Activated naive CD4-positive, alpha-beta T cell (primary cell): ENCODE results near the gene FAM118A.
"Not testable (repeated sequence)": the region's sequence is repeated elsewhere in the genome, so short reads cannot be mapped to it uniquely, and the experiment has no call there.

Experiments
- DNase-seq, 4 experiments: peaks; one replicate each; lab custom pipeline; 2025; lab: John Stamatoyannopoulos, UW

Gene FAM118A

GRCh38 chr22:45309422-45310227, at the start of gene FAM118A:
Gene FAM118A, plus strand, starts transcription at chr22:45309934. Its CDS starts 12,446 bp downstream, at chr22:45322380.
- DNase-seq: peak; percentile 97 to 99 (median 98)

- not testable (repeated sequence) for DNase-seq
These were observed 49.4 kb upstream of the FAM118A start for GRCh38 chr22:45260395-45260759.

DNA sequence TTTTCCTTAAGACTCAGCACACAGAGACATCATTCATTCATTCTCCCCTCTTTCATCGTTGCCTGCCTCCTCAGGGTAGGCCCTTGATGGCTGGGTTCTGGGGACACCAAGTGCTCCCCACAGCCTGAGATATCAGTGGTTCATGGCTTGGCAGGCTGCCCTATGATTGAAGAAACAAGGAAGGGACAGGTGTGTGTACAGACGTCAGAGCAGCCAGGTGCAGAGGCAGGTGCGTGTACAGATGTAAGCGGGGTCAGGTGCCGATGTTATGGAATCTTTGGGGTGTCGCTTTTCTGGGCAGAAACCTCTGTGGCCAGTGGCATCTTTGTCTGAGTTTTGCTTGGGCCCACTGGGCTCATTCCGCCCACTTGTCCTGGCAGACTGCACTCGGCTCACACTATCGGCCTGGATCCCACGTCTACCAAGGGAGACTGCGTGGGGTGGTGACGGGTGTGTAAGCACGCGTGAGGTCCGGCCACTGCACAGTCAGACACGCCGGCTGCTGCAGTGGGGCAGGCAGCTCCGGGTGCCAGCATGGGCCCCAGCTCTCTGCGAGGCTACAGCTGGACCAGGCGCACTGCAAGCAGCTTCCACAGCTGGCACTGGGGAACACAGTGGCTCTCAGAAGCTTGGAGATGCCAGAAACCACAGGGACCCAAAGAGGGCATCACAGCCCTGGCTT, 48.2 kb upstream of the FAM118A start:
- DNase-seq: no peak

DNA sequence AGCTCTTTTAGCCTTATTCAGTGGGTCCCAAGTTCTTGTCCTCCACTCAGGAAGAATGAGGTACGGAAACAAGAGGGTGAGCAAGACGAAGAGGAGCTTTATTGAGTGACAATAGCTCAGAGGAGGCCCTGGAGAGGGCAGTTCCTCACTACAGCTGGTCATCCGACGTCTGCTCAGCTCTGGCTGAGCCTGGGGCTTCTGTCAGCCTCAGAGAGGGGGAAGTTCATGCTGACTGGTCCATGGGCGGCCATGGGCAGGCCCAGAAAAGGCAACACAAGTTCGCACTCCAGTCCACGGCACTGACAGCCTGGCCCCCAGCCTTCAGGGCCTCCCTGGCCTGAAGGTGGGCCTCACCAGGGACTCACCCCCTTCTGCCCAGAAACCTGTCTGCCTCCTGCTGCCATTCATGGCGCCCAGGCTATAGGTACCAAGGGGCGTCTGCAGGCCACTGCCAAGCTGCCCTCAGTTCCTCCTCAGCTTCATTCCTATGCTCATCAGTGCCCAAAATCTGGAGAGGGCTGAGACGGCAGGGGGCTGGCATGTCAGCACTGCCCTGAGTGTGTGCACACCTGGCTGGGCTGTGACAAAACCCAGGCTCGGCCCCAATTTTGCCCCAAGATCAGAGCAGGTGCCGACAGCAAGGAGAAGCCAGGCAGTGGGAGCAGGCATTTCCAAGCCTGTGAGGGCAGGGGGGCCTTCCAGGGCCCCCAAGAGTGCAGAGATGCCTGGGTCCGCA, 47.4 kb upstream of the FAM118A start:
- DNase-seq: no peak

- no peak for DNase-seq
These were observed 46.7 kb upstream of the FAM118A start for GRCh38 chr22:45262931-45263462.

DNA sequence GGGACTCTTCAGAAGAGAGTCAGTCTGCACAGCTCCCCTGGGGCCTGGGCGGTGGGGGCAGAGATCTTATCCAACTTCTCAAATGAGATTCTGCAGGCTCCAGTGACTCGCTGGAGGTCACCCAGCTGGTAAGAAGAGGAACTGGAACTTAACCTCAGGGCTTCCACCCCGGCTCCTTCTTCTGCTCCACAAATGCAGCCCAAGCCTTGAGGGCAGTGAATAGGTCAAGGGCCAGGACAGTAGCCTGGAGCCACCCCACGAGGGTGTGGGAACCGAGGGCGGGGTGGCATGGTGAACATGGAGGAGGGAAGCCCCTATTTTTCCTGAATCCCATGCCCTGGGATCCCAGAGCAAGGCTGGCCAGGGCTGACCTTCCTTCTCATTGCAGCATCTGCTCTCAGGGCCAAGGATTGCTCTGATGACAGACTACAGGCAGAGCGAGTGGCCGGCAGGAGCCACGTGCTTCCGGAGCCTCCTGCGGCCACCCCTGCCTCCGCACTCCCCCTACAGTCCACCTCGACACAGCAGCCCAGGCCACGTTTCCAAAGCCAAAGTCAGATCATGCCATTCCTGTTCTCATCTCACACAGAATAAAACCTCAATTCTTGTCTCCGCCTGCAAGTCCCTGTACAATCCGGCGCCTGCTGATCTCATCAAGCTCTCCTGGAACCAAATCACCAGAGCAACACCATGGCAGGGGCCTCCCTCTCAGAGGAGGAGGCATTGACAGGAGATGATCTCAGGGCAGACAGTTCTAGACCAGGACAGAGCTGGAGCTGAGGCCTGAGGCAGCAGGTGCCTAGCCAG, 46.1 kb upstream of the FAM118A start:
- DNase-seq: no peak

DNA sequence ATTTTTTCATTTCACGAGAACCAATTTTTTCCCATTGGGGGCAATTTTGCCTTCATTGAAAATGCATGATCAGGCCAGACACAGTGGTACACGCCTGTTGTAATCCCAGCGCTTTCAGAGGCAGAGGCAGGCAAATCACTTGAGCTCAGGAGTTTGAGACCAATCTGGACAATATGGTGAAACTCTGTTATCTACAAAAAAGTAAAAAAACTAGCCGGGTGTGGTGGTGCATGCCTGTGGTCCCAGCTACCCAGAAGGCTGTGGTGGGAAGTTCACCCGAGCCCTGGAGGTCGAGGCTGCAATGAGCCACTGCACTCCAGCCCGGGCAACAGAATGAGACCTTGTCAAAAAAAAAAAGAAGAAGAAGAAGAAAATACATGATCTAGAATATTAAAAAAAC, 44.2 kb upstream of the FAM118A start:
- DNase-seq: no peak

DNA sequence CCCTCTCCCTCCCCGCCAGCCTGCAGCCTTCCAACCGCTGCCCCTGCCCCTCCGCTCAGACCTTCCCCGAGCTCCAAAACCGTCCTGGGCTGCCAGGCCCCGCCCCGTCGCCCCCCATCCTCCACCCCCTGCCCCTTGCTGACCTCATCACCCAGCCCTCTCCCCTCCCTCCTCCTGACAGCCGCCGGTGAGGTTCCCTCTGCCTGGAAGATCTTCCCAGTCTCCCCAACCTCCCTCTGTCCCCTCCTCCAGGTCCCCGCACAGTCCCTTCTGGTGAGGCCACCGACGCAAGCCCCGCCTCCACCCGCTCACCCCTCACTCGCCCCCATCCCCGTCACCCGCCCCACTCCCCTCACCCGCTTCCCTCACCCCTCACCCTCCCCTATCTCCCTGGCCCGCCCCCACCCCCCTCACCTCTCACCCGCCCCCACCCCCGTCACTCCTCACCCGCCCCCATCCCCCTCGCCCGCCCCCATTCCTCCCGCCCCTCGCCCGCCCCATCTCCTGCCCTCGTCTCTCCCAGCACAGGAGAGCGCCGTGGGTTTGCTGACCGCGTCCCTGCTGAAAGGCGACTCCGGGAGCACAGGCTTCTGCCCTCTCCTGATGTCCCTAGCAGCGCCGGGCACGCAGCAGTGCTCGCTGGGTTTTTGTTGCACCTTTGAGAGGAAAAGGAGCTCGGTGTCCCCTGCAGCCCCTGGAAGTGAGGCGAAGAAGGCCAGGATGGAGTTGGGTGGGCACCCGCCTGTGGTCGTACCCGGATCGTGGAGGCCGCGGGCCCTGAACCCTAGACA, 41.4 kb upstream of the FAM118A start:
- DNase-seq: no peak

- DNase-seq: peak; percentile 69 to 94 (median 85)
These were observed 40.5 kb upstream of the FAM118A start for GRCh38 chr22:45268958-45269844.

GRCh38 chr22:45270095-45271020, 39.4 kb upstream of the FAM118A start:
- DNase-seq: no peak

GRCh38 chr22:45271667-45272201, 38.0 kb upstream of the FAM118A start:
- no peak for DNase-seq

DNA sequence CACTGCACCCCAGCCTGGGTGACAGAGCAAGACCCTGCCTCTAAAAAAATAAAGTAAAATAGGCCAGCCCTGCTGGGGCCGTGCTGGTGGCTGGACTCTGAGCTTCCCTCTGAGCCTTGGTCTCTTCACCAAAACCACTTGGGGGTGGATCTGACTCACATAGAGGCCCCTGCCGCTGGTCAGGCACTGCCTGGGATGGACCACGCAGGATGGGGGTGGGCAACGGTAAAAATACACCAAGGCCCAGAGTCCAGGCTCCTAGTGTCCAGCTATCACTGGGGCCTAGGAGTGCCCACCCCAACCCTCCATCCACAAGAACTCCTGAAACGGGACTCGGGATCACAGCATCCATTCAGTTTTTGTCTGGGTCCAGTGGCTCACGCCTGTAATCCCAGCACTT, 37.2 kb upstream of the FAM118A start:
- DNase-seq: no peak

- no peak for DNase-seq
These were observed 36.2 kb upstream of the FAM118A start for GRCh38 chr22:45273452-45274075.

DNA sequence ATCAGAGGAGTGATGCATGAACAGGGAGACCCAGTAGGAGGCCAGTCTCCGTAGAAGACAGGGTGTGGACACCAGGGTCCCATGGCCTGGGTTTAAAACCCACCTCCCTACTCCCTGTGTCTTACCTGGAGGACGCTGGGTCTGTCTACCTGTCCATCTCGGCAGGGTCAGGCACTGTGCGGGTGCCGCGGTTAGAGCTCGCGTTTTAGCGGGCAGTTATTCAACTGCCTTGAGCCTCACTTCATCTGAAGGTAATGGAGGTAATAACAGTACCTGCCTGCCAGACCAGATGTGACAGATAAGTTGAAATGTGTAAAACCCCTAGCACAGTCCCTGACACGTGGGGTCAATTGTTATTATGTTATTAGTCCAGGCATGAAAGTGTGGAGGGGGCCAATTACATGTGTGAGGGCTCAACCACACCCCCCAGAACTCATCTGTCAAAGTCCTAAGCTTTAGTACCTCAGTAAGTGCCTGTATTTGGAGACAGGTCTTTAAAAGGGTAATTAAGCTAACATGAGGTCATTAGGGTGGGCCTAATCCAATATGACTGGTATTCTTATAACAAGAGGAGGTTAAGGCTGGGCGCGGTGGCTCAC, 33.1 kb upstream of the FAM118A start:
- DNase-seq: no peak

- DNase-seq: not testable (repeated sequence)
These were observed 32.0 kb upstream of the FAM118A start for GRCh38 chr22:45277720-45278119.

- DNase-seq: no peak
These were observed 31.6 kb upstream of the FAM118A start for GRCh38 chr22:45278125-45278524.

- no peak for DNase-seq
These were observed 29.1 kb upstream of the FAM118A start for GRCh38 chr22:45280587-45280980.

- DNase-seq: no peak
These were observed 28.7 kb upstream of the FAM118A start for GRCh38 chr22:45281010-45281409.
